Vagina (tissue), 2 donors: ENCODE measurements around the gene PRUNE1. TPM values are rescaled to one million over a fixed set of nuclear protein-coding genes. Genes with fewer than 3 reads are reported as not detected.
A peak's percentile ranks its signal among the peaks of the same experiment; 100 is the strongest.

Source experiments
- DNase-seq, 2 donors: peaks; one replicate each; pipeline ENCODE4 v3.0.0-alpha.2; 2017; ENCODE audit errors: extremely low spot score in 2 of 2
- H3K27ac ChIP-seq: fragments of 200-600 bp; sonication (generic); one replicate; pipeline ENCODE4 v1.5.1; 2019
- H3K27me3 ChIP-seq: fragments of 200-600 bp; sonication (generic); one replicate; pipeline ENCODE4 v1.5.1; 2019
- H3K36me3 ChIP-seq, 2 donors: fragments of 200-600 bp; sonication (generic); one replicate each; pipeline ENCODE4 v1.5.1; 2017 to 2019
- H3K4me1 ChIP-seq: fragments of 200-600 bp; sonication (generic); one replicate; pipeline ENCODE4 v1.5.1; 2019
- H3K4me3 ChIP-seq, 2 donors: fragments of 200-600 bp; sonication (generic); 1 replicate in 1 of 2; 2 replicates in 1 of 2; pipeline ENCODE4 v1.5.1; 2016 to 2019
- H3K9me3 ChIP-seq: fragments of 200-600 bp; sonication (generic); one replicate; pipeline ENCODE4 v1.5.1; 2019
- CTCF ChIP-seq, 3 experiments: fragments of 450-650 bp in 2 of 3; fragments of 200-600 bp in 1 of 3; sonication (generic) in 1 of 3; IDR thresholded peaks; one replicate each; pipeline ENCODE4 v1.5.1; 2017 to 2019; ENCODE audit warnings: antibody characterized with exemption in 3 of 3, mild to moderate bottlenecking in 2 of 3, moderate library complexity in 2 of 3
- POLR2A ChIP-seq, 2 donors: fragments of 450-650 bp; IDR thresholded peaks; one replicate each; pipeline ENCODE4 v1.6.1; 2017; ENCODE audit warnings: antibody characterized with exemption in 2 of 2, mild to moderate bottlenecking in 2 of 2, moderate library complexity in 2 of 2
- POLR2AphosphoS5 ChIP-seq, 2 donors: sonication (generic); formaldehyde crosslinking; IDR thresholded peaks; one replicate each; pipeline ENCODE4 v1.9.0; 2017; ENCODE audit warnings: antibody characterized with exemption in 2 of 2, mild to moderate bottlenecking in 2 of 2, low read depth in 1 of 2; ENCODE audit not compliant: insufficient read depth in 1 of 2
- intact Hi-C: fragments of 100-400 bp; cut with DNase I; formaldehyde crosslinking; loops from one replicate; pipeline ENCODE4 v1.15.1; 2023
- total RNA-seq: library from RNA; depleted of rRNA; stranded (reverse); fragments of >200 nt; gene quantifications from one replicate; pipeline ENCODE4 v1.2.3, GENCODE V29; 2016

PRUNE1 gene
- total RNA-seq, 1 donor from 2014 or later, result 25.5 TPM

GRCh38 chr1:150969626-150970025 lies 38.6 kb upstream of the PRUNE1 start:
- Histone ChIP-seq H3K36me3 (peaks cover 0 to 41% of the 10 kb centered on the region in 2 donors), H3K9me3 (no peaks in the 10 kb centered on the region), H3K27ac (peak overlapping the region; percentile 22), H3K4me1 (peaks cover 47% of the 10 kb centered on the region), H3K27me3 (no peaks in the 10 kb centered on the region), H3K4me3 (no peak overlapping the region)
- DNase-seq, result no peak
- intact Hi-C loops, result no loop called here
- TF ChIP-seq CTCF (IDR thresholded peaks at IDR 0.05) (no peak), POLR2A (IDR thresholded peaks at IDR 0.05) (no peak), POLR2AphosphoS5 (IDR thresholded peaks at IDR 0.05; ENCODE audit: insufficient read depth in 1 of 2, low read depth in 1 of 2) (no peak)

GRCh38 chr1:150970808-150971582 lies 37.3 kb upstream of the PRUNE1 start:
- Histone ChIP-seq H3K36me3 (peaks cover 0 to 27% of the 10 kb centered on the region in 2 donors), H3K9me3 (no peaks in the 10 kb centered on the region), H3K4me3 (peak overlapping the region; percentile 11 to 67), H3K27me3 (no peaks in the 10 kb centered on the region), H3K27ac (peak overlapping the region; percentile 96), H3K4me1 (peaks cover 47% of the 10 kb centered on the region)
- no peak for TF ChIP-seq CTCF (IDR thresholded peaks at IDR 0.05)
- TF ChIP-seq POLR2AphosphoS5 (IDR thresholded peaks at IDR 0.05; ENCODE audit: insufficient read depth in 1 of 2, low read depth in 1 of 2), result peak; percentile 18 to 74
- TF ChIP-seq POLR2A (IDR thresholded peaks at IDR 0.05), result peak in 1 of 2 donors; percentile 15
- intact Hi-C loops, result no loop called here
- DNase-seq, result no peak

DNA sequence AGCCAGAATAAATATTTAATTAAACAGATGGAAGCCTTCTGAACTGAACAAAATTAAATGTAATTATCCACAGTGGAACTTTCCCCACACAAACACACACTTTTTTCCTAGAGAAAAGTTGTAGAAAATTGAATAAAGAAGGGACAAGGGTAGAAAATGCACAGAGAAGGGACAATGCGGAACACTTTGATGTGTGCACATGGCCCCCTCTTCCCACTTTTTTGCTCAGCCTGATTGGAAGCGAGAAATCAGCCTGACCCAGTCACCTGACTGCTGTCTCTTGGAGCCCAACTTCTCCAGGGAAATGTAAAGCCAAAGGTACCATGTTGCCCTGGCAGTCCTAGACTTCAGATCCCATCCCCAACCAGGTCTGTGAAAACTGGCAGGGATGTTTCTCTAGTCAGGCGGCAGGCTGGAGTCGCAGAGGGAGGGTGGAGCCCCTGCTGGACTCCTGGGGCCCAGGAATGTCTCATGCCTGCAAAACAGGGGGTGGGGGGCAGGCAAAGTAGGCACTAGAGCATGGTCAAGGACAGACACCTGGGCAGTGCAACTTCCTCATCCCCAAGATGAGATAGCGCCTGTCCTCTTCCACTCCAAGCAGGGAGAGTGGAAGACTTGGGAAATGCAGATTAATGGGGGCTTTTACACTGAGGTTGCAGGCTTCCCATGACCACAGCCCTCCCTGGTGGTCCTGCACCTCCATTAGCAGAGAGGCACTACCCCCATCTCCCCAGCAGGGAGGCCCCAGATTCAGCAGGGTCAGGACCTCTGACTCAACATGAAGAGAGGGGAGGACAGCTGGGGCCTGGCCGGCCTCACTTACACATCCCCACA lies 36.4 kb upstream of the PRUNE1 start:
- Histone ChIP-seq H3K27ac (peak overlapping the region; percentile 96), H3K9me3 (no peaks in the 10 kb centered on the region), H3K36me3 (peaks cover 0 to 21% of the 10 kb centered on the region in 2 donors), H3K27me3 (no peaks in the 10 kb centered on the region), H3K4me3 (peak overlapping the region; percentile 67 to 97), H3K4me1 (peaks cover 47% of the 10 kb centered on the region)
- no peak for DNase-seq
- TF ChIP-seq POLR2AphosphoS5 (IDR thresholded peaks at IDR 0.05; ENCODE audit: insufficient read depth in 1 of 2, low read depth in 1 of 2) (no peak), POLR2A (IDR thresholded peaks at IDR 0.05) (no peak), CTCF (IDR thresholded peaks at IDR 0.05) (no peak)
- intact Hi-C loops, result no loop called here

GRCh38 chr1:150972417-150972940 lies 35.8 kb upstream of the PRUNE1 start:
- H3K4me3 ChIP-seq, result peak overlapping the region; percentile 67 to 97
- peak overlapping the region; percentile 96 for H3K27ac ChIP-seq
- TF ChIP-seq POLR2A (IDR thresholded peaks at IDR 0.05) (no peak), CTCF (IDR thresholded peaks at IDR 0.05) (no peak), POLR2AphosphoS5 (IDR thresholded peaks at IDR 0.05; ENCODE audit: insufficient read depth in 1 of 2, low read depth in 1 of 2) (no peak)
- H3K27me3 ChIP-seq, result no peaks in the 10 kb centered on the region
- peaks cover 49% of the 10 kb centered on the region for H3K4me1 ChIP-seq
- H3K36me3 ChIP-seq, result peaks cover 0 to 14% of the 10 kb centered on the region in 2 donors
- intact Hi-C loops, result no loop called here
- no peak for DNase-seq
- no peaks in the 10 kb centered on the region for H3K9me3 ChIP-seq
